ENCODE measurements around the gene OR10A6.

DNA sequence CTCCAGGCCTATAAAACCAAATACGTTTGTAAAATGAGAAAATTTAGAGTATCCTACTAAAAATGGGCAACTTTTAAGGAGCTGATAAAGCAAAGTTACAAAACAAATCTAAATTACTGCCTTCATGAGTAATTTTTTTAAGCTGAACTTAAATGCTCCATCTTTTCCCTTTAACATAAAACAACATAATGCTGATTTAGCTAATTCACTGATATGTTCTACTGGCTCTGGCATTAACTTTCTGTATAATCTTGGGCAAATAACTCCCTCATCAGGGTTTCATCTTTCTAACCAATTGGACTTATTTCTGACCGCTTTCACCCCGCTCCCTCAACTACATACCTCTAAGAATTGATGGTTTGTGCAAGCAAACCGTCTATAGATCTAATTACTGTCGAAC is 10.1 kb upstream of the OR10A6 start:
- TF ChIP-seq, protein P1, sequence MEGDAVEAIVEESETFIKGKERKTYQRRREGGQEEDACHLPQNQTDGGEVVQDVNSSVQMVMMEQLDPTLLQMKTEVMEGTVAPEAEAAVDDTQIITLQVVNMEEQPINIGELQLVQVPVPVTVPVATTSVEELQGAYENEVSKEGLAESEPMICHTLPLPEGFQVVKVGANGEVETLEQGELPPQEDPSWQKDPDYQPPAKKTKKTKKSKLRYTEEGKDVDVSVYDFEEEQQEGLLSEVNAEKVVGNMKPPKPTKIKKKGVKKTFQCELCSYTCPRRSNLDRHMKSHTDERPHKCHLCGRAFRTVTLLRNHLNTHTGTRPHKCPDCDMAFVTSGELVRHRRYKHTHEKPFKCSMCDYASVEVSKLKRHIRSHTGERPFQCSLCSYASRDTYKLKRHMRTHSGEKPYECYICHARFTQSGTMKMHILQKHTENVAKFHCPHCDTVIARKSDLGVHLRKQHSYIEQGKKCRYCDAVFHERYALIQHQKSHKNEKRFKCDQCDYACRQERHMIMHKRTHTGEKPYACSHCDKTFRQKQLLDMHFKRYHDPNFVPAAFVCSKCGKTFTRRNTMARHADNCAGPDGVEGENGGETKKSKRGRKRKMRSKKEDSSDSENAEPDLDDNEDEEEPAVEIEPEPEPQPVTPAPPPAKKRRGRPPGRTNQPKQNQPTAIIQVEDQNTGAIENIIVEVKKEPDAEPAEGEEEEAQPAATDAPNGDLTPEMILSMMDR (IDR thresholded peaks at IDR 0.05), result no peak
- no peak for TF ChIP-seq POLR2A (IDR thresholded peaks at IDR 0.05)

Measured in Peyer's patch (tissue), 4 donors.